Kidney epithelial cell (primary cell): ENCODE data around the gene ATXN7L1. TPM values are rescaled to one million over a fixed set of nuclear protein-coding genes. Genes with fewer than 3 reads are reported as not detected.

Experiments
- DNase-seq: peaks from one replicate; pipeline ENCODE4 v3.0.0-alpha.2; 2010; ENCODE audit warnings: low read depth
- H3K27me3 ChIP-seq: 2 replicates; pipeline ENCODE4 v1.6.0; 2011; ENCODE audit warnings: low read length; ENCODE audit not compliant: control insufficient read depth, insufficient read depth
- H3K36me3 ChIP-seq: 2 replicates; pipeline ENCODE4 v1.5.1; 2011; ENCODE audit warnings: low read length; ENCODE audit not compliant: control insufficient read depth, insufficient read depth
- H3K4me3 ChIP-seq: 2 replicates; pipeline ENCODE4 v1.5.1; 2011; ENCODE audit warnings: low read depth, mild to moderate bottlenecking, control low read depth, low read length
- total RNA-seq: library from RNA; depleted of rRNA; stranded (reverse); fragments of >200 nt; gene quantifications from 2 replicates; pipeline ENCODE4 v1.2.3, GENCODE V29; 2015
- TF ChIP-seq, protein P1 (sequence below): IDR thresholded peaks from 2 replicates; pipeline ENCODE4 v1.5.1; 2011; ENCODE audit warnings: mild to moderate bottlenecking, moderate library complexity, low read length, control low read depth, inconsistent platforms; ENCODE audit not compliant: insufficient read depth, poor library complexity, severe bottlenecking

Gene ATXN7L1
- total RNA-seq, 1 donor from 2014 or later: 2.4 TPM

DNA sequence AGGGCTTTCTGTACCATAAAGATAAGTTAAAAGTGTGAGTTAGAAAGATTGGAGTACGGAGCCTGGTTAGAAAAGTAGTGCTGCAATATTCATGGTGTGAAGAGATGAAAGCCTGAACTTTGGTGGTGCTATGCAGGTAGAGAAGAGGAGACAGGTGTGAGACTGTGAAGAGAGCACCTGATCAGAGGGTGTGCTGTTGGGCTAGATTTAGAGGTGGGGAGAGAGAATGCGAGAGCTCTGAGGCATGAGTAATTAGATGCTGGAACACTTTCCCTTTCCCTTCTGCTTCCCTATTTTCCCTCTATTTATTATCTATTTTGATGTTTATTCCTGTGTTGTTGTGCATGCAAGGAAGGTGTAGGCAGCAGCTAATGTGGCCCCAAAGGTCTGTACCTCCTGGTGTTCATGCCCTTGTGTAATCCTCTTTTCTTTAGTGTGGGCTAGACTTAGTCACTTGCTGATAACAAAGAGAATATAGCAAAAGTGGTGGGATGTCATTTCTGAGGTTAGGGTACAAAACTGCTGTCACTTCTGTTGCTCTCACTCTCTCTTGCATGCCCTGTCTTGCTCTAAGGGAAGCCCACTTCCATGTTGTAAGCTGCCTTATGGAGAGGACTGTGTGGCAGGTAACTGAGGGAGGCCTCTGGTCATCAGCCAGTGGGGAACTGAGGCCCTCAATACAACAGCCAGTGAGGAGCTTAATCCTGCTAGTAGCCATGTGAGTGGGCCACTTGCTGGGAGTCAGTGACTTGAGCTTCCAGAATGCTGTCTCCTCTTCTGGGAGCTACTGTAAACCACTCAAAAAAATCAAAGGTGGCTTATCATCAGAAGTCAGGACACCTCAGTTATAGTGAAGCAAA is 2.6 kb upstream of the ATXN7L1 start:
- H3K4me3 ChIP-seq: no peak overlapping the region
- no peak for DNase-seq
- no peaks in the 10 kb centered on the region for H3K27me3 ChIP-seq
- TF ChIP-seq, protein P1, sequence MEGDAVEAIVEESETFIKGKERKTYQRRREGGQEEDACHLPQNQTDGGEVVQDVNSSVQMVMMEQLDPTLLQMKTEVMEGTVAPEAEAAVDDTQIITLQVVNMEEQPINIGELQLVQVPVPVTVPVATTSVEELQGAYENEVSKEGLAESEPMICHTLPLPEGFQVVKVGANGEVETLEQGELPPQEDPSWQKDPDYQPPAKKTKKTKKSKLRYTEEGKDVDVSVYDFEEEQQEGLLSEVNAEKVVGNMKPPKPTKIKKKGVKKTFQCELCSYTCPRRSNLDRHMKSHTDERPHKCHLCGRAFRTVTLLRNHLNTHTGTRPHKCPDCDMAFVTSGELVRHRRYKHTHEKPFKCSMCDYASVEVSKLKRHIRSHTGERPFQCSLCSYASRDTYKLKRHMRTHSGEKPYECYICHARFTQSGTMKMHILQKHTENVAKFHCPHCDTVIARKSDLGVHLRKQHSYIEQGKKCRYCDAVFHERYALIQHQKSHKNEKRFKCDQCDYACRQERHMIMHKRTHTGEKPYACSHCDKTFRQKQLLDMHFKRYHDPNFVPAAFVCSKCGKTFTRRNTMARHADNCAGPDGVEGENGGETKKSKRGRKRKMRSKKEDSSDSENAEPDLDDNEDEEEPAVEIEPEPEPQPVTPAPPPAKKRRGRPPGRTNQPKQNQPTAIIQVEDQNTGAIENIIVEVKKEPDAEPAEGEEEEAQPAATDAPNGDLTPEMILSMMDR: no peak
- no peaks in the 10 kb centered on the region for H3K36me3 ChIP-seq

DNA sequence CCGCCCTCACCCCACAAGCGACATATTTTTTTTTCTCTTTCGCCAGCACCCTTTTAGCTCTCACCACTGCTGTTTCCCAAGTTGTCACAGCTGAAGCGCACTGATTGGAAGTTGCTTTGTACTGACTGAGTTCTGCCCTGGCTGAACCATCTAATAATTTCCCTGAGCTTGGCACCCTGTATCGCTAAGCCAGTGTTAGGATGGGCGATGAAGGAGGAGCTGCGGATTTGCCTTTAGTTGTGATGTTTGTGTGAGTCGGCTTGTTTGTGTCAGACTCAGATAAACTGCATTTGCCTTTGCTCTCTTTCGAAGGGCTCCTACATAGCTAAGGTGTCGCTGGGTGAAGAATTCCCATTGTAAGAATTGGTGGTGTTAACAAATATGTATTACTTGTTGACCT is 1.3 kb upstream of the ATXN7L1 start:
- no peaks in the 10 kb centered on the region for H3K27me3 ChIP-seq
- TF ChIP-seq, protein P1: no peak
- no peaks in the 10 kb centered on the region for H3K36me3 ChIP-seq
- DNase-seq: no peak
- no peak overlapping the region for H3K4me3 ChIP-seq

DNA sequence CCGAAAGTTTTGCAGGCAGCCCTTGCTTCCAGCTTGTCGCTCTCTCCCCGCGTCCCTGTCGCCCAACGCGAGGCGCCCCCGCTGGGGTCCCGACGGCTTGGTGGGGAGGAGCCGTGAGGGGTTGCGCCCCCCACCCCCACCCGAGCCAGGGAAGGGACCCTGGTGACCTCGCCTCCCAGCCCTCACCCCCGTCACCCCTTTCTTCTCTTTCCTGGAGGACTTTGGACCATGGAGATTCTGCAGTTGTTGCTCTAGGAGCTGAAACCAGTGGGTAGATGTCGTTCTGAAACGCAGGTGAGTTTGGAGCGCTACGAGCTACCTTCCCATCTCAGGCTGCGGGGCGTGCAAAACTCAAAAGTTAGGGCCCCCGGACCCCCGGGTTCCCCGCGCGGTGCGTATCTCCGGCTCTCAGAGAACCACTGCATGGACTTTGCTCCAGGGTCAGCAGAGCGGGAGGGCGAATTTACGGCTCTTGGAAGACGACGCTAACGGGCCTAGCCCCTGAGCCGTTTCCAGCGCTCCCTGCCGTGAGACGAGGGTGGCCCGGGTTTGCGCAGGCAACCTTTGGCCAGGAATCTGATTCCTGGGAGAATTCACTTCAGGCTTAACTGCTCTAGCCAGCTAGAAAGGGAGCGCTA is 684 bp upstream of the ATXN7L1 start:
- Histone ChIP-seq H3K4me3 (peak overlapping the region; percentile 69), H3K36me3 (no peaks in the 10 kb centered on the region), H3K27me3 (no peaks in the 10 kb centered on the region)
- TF ChIP-seq, protein P1: no peak
- DNase-seq: no peak

DNA sequence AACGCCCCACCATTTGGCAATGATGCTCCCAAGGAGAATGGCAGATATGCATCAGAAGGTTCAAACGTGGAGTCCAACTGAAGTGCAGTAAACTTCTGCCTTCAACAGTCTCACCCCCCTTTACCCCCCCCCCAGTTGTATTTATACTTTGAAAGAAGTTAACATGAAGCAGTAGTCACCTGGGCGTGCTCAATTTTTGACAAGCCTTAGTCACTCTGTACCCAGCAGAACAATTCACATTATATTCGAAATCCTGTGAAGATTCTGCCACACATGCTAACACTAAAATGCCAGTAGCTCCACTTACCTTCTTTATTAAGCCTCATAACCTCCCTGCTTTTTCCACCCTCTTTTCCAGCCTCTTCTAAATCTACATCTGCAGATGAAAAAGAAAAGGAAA is 894 bp downstream of the ATXN7L1 start:
- TF ChIP-seq, protein P1: no peak
- DNase-seq: no peak
- no peaks in the 10 kb centered on the region for H3K36me3 ChIP-seq
- peak overlapping the region; percentile 90 for H3K4me3 ChIP-seq
- no peaks in the 10 kb centered on the region for H3K27me3 ChIP-seq

DNA sequence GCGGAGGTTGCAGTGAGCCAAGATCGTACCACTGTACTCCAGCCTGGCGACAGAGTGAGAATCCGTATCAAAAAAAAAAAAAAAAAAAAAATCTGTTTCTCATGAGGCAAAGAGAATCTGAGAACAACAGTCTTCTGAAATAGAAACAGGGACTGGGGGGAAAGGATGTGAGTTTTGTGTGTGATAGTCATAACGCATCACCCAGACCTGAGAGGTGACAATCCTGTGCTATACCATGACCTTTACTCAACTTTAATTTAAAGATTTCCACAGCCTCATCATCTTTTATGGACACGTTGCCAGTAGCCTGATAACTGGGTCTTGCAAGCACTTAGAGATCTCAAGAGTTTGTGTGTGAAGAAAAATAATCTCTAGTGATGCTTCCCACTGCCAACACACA is 2.3 kb downstream of the ATXN7L1 start:
- DNase-seq: no peak
- Histone ChIP-seq H3K36me3 (no peaks in the 10 kb centered on the region), H3K27me3 (no peaks in the 10 kb centered on the region), H3K4me3 (no peak overlapping the region)
- TF ChIP-seq, protein P1: no peak
